PFSK-1 (cell line): Measurements from ENCODE around the gene KDM6A.

Experiments
- POLR2AphosphoS5 ChIP-seq: IDR thresholded peaks from 2 replicates; pipeline ENCODE4 v1.6.1; 2012; ENCODE audit warnings: low read depth, mild to moderate bottlenecking, control low read depth, low read length, moderate library complexity
- SIN3A ChIP-seq: IDR thresholded peaks from 2 replicates; pipeline ENCODE4 v1.6.1; 2012; ENCODE audit warnings: mild to moderate bottlenecking, low read length, moderate library complexity, borderline replicate concordance; ENCODE audit not compliant: insufficient read depth
- TAF1 ChIP-seq: IDR thresholded peaks from 2 replicates; pipeline ENCODE4 v1.6.1; 2012; ENCODE audit warnings: low read length, control low read depth, borderline replicate concordance; ENCODE audit not compliant: insufficient read depth

DNA sequence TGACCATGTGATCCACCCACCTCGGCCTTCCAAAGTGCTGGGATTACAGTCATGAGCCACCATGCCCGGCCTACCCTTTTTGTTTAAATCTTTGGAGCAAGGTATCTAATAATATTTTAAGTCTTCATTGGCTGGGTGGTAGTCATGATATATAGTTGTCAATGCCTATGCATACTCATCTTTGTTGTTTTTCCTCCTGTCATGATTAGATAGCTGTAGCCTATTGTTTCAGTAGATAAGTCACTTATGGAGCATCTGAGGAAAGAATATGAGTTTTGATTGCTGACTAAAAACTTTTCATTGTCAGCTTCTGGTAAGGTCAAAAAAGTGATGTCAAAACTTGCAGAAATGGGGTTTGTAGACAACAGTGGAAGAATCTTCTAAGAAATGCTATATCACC, 119.8 kb downstream of the KDM6A start:
- TF ChIP-seq POLR2AphosphoS5 (no peak), SIN3A (no peak), TAF1 (no peak)
